NT2/D1 (cell line): Measurements from ENCODE around the gene SYT1.

ENCODE experiments used
- SUZ12 ChIP-seq: IDR thresholded peaks from 2 replicates; pipeline ENCODE4 v1.6.1; 2011; ENCODE audit not compliant: insufficient read length, insufficient read depth; ENCODE audit errors: extremely low read depth
- YY1 ChIP-seq: IDR thresholded peaks from 2 replicates; pipeline ENCODE4 v1.6.1; 2011; ENCODE audit not compliant: insufficient read length, insufficient read depth
- ZNF274 ChIP-seq: IDR thresholded peaks from 2 replicates; pipeline ENCODE4 v1.6.1; 2011; ENCODE audit warnings: mild to moderate bottlenecking, low read depth, low read length

GRCh38 chr12:79329933-79330332 is 465.4 kb downstream of the SYT1 start:
- no peak for TF ChIP-seq ZNF274
- TF ChIP-seq YY1: no peak
- TF ChIP-seq SUZ12: no peak
